ENCODE results near the gene ARL5A. TPM values are rescaled to one million over a fixed set of nuclear protein-coding genes. Genes with fewer than 3 reads are reported as not detected.

ARL5A gene
- polyA plus RNA-seq, 3 donors: 21.3 to 85.8 (median 74.5) TPM

- Mint-ChIP-seq H3K4me1 (no peaks in the 10 kb centered on the region), H3K36me3 (peaks cover 0 to 4% of the 10 kb centered on the region in 2 donors), H3K27me3 (ENCODE audit: low read depth in 3 of 3) (peaks cover 0 to 3% (median 3%) of the 10 kb centered on the region in 3 donors), H3K27ac (no peak overlapping the region), H3K4me3 (no peak overlapping the region), H3K9me3 (peaks cover 0 to 3% (median 0%) of the 10 kb centered on the region in 7 donors)
- Histone ChIP-seq H3K4me3 (replicated peaks in 1 of 3; ENCODE audit: low read depth in 2 of 3, low read length in 3 of 3) (no peak overlapping the region), H3K27ac (ENCODE audit: low read depth in 1 of 2, low read length in 2 of 2) (no peak overlapping the region), H3K4me2 (replicated peaks; ENCODE audit: extremely low read depth, low read length, poor library complexity, severe bottlenecking) (no peak overlapping the region), H3K9me3 (replicated peaks in 1 of 2; ENCODE audit: control insufficient read depth in 1 of 2, insufficient read depth in 1 of 2, low read length in 2 of 2) (no peaks in the 10 kb centered on the region), H3K79me2 (ENCODE audit: insufficient read depth, low read length) (no peaks in the 10 kb centered on the region), H3K27me3 (ENCODE audit: control insufficient read depth in 2 of 2, insufficient read depth in 2 of 2, low read length in 2 of 2) (no peaks in the 10 kb centered on the region), H3K36me3 (replicated peaks in 1 of 2; ENCODE audit: control insufficient read depth in 1 of 2, insufficient read depth in 2 of 2, low read length in 2 of 2) (no peaks in the 10 kb centered on the region), H3K9ac (ENCODE audit: insufficient read depth, low read length, poor library complexity, severe bottlenecking) (no peak overlapping the region), H3K4me1 (ENCODE audit: control insufficient read depth in 1 of 2, insufficient read depth in 2 of 2, low read length in 2 of 2) (no peaks in the 10 kb centered on the region), H4K20me1 (ENCODE audit: insufficient read depth, low read length) (no peaks in the 10 kb centered on the region), H2AFZ (ENCODE audit: insufficient read depth, low read depth, low read length, poor library complexity, severe bottlenecking) (no peak overlapping the region)
- TF ChIP-seq CTCF (IDR thresholded peaks at IDR 0.05): no peak
- DNase-seq: no peak
- intact Hi-C loops (cut with micrococcal nuclease): no loop called here
These were observed 74.7 kb downstream of the ARL5A start for GRCh38 chr2:151753540-151753939.

Other genes with a start within 250 kb of the ARL5A start
- 1 to 10 TPM in 1 of 3 donors, not detected in 2; 2.7 TPM for gene NEB, start 93.9 kb downstream of the ARL5A start, polyA plus RNA-seq

All from CD14-positive monocyte (primary cell).